HepG2 (cell line): ENCODE data around the gene C20orf204. TPM values are rescaled to one million over a fixed set of nuclear protein-coding genes. Genes with fewer than 3 reads are reported as not detected.
A peak's percentile ranks its signal among the peaks of the same experiment; 100 is the strongest.

ENCODE experiments used
- ATF3 ChIP-seq: sonication (generic); formaldehyde crosslinking; IDR thresholded peaks from 2 replicates; pipeline ENCODE4 v1.4.0; 2020; ENCODE audit warnings: missing genetic modification reagents
- CSRNP1 ChIP-seq: sonication (generic); formaldehyde crosslinking; IDR thresholded peaks from 2 replicates; pipeline ENCODE4 v1.8.1; 2023; ENCODE audit warnings: mild to moderate bottlenecking, missing genetic modification reagents
- CTCF ChIP-seq: sonication (generic); formaldehyde crosslinking; IDR thresholded peaks from 2 replicates; pipeline ENCODE4 v1.5.0; 2020; ENCODE audit warnings: mild to moderate bottlenecking, missing genetic modification reagents, moderate library complexity
- DPF2 ChIP-seq: sonication (generic); formaldehyde crosslinking; IDR thresholded peaks from 2 replicates; pipeline ENCODE4 v1.4.0; 2020; ENCODE audit warnings: mild to moderate bottlenecking, low read depth, missing genetic modification reagents, borderline replicate concordance
- LCORL ChIP-seq, 2 experiments: fragments of 450-650 bp in 1 of 2; sonication (generic) in 1 of 2; formaldehyde crosslinking in 1 of 2; IDR thresholded peaks; 2 replicates each; pipeline versions ENCODE4 v1.5.0 to v1.6.1; 2017 to 2020; ENCODE audit warnings: antibody characterized with exemption in 1 of 2, missing genetic modification reagents in 1 of 2
- MEF2D ChIP-seq: sonication (generic); formaldehyde crosslinking; IDR thresholded peaks from 2 replicates; pipeline ENCODE4 v1.5.1; 2020; ENCODE audit warnings: mild to moderate bottlenecking, missing genetic modification reagents
- PLRG1 ChIP-seq: fragments of 450-650 bp; conservative IDR thresholded peaks from 2 replicates; pipeline ENCODE4 v1.6.1; 2016
- POGZ ChIP-seq: sonication (generic); formaldehyde crosslinking; IDR thresholded peaks from 2 replicates; pipeline ENCODE4 v1.4.0; 2020; ENCODE audit warnings: mild to moderate bottlenecking, missing genetic modification reagents
- PPARG ChIP-seq: conservative IDR thresholded peaks from 2 replicates; pipeline ENCODE4 v1.6.1; 2016; ENCODE audit warnings: missing biosample characterization, missing genetic modification reagents
- YY1 ChIP-seq: IDR thresholded peaks from 2 replicates; pipeline ENCODE4 v1.6.1; 2011; ENCODE audit warnings: low read length, low read depth, moderate library complexity, mild to moderate bottlenecking; ENCODE audit not compliant: insufficient read depth, insufficient replicate concordance
- ZBTB20 ChIP-seq: sonication (generic); formaldehyde crosslinking; IDR thresholded peaks from 2 replicates; pipeline ENCODE4 v1.8.1; 2023; ENCODE audit warnings: missing genetic modification reagents, low read depth, mild to moderate bottlenecking, borderline replicate concordance
- ZBTB26 ChIP-seq: IDR thresholded peaks from 2 replicates; pipeline ENCODE4 v1.6.1; 2016; ENCODE audit warnings: missing compliant biosample characterization, missing genetic modification reagents, borderline replicate concordance
- ZBTB46 ChIP-seq: sonication (generic); formaldehyde crosslinking; IDR thresholded peaks from 2 replicates; pipeline ENCODE4 v1.4.0; 2020; ENCODE audit warnings: mild to moderate bottlenecking, missing genetic modification reagents, borderline replicate concordance
- ZIK1 ChIP-seq: sonication (generic); formaldehyde crosslinking; IDR thresholded peaks from 2 replicates; pipeline ENCODE4 v1.5.0; 2020; ENCODE audit warnings: mild to moderate bottlenecking, low read depth, missing genetic modification reagents, borderline replicate concordance
- ZNF225 ChIP-seq: sonication (generic); formaldehyde crosslinking; IDR thresholded peaks from 2 replicates; pipeline ENCODE4 v1.4.0; 2020; ENCODE audit warnings: mild to moderate bottlenecking, missing genetic modification reagents
- ZNF296 ChIP-seq: sonication (generic); formaldehyde crosslinking; conservative IDR thresholded peaks from 2 replicates; pipeline ENCODE4 v1.5.0; 2020; ENCODE audit warnings: mild to moderate bottlenecking, missing genetic modification reagents
- ZNF3 ChIP-seq: IDR thresholded peaks from 2 replicates; pipeline ENCODE4 v1.7.0; 2017; ENCODE audit warnings: inconsistent platforms
- ZNF331 ChIP-seq: sonication (generic); formaldehyde crosslinking; IDR thresholded peaks from 2 replicates; pipeline ENCODE4 v1.4.0; 2020; ENCODE audit warnings: missing genetic modification reagents
- ZNF382 ChIP-seq: sonication (generic); formaldehyde crosslinking; IDR thresholded peaks from 2 replicates; pipeline ENCODE4 v1.5.0; 2020; ENCODE audit warnings: missing genetic modification reagents, mild to moderate bottlenecking, borderline replicate concordance
- ZNF430 ChIP-seq: sonication (generic); formaldehyde crosslinking; IDR thresholded peaks from 2 replicates; pipeline ENCODE4 v1.9.0; 2021; ENCODE audit warnings: mild to moderate bottlenecking, missing genetic modification reagents
- ZNF512B ChIP-seq: sonication (generic); formaldehyde crosslinking; IDR thresholded peaks from 2 replicates; pipeline ENCODE4 v1.5.1; 2020; ENCODE audit warnings: missing genetic modification reagents, mild to moderate bottlenecking, borderline replicate concordance
- polyA plus RNA-seq, 8 experiments: library from polyadenylated mRNA; depleted of rRNA in 3 of 8; stranded (reverse) in 7 of 8; unstranded in 1 of 8; fragments of >200 nt; fragmentation: Illumina TruSeq in 4 of 8; extraction: Trizol in 4 of 8; gene quantifications; 2 replicates each; pipeline versions ENCODE4 v1.2.1 to v1.2.3, GENCODE V29; 2011 to 2016; ENCODE audit warnings: low read depth in 4 of 8, missing spikeins in 1 of 8, mixed read lengths in 1 of 8; ENCODE audit not compliant: insufficient read depth in 1 of 8
- total RNA-seq, 5 experiments: library from RNA; depleted of rRNA; stranded (reverse); fragments of >200 nt; fragmentation: Illumina TruSeq; extraction: Trizol; gene quantifications; 2 replicates each; pipeline ENCODE4 v1.2.3, GENCODE V29; 2016; ENCODE audit warnings: low read depth in 1 of 5

Gene C20orf204
- total and polyA plus RNA-seq, 2 of the 13 experiments (the other 11 are each of a cell fraction or from before 2014, with no cell fraction given), result 22.1 to 80.0 TPM

GRCh38 chr20:64056639-64056888, 20.6 kb downstream of the C20orf204 start (continued):
- TF ChIP-seq ZNF512B (CRISPR knock-in tag), result no peak; the same call in 1 of the 2 replicates
- TF ChIP-seq CTCF (CRISPR knock-in tag), result peak; percentile 15; the same call in 1 of the 2 replicates
- no peak for TF ChIP-seq ATF3
- peak; percentile 61; the same call in 1 of the 2 replicates for TF ChIP-seq DPF2
- TF ChIP-seq POGZ (CRISPR knock-in tag), result peak; percentile 34; the same call in 1 of the 2 replicates
- no peak for TF ChIP-seq ZNF382 (CRISPR knock-in tag)
- no peak for TF ChIP-seq ZNF3
- no peak for TF ChIP-seq ZBTB26 (CRISPR knock-in tag)
- peak; percentile 16; the same call in 1 of the 2 replicates for TF ChIP-seq ZNF331 (CRISPR knock-in tag)
- TF ChIP-seq ZNF296, result 0 out of 2 replicates have a peak, but pooled peaks have one; percentile 73
- no peak for TF ChIP-seq ZNF225
- TF ChIP-seq PPARG (CRISPR knock-in tag), result peak; percentile 96
- TF ChIP-seq MEF2D, result peak; percentile 92; the same call in 1 of the 2 replicates
- peak; percentile 77 for TF ChIP-seq YY1
- no peak for TF ChIP-seq ZBTB46
- no peak for TF ChIP-seq LCORL (IDR thresholded peaks at IDR 0.05)
- TF ChIP-seq LCORL (CRISPR knock-in tag; IDR thresholded peaks at IDR 0.05), result peak; percentile 88
- TF ChIP-seq CSRNP1 (CRISPR knock-in tag), result no peak; the same call in 1 of the 2 replicates
- TF ChIP-seq ZIK1 (CRISPR knock-in tag), result no peak
- TF ChIP-seq ZNF430 (CRISPR knock-in tag), result peak; percentile 86
- TF ChIP-seq ZBTB20, result no peak
- TF ChIP-seq PLRG1, result no peak
